Measurements from ENCODE around the gene FLNB.
A peak's percentile ranks its signal among the peaks of the same experiment; 100 is the strongest.

The FLNB gene

DNA sequence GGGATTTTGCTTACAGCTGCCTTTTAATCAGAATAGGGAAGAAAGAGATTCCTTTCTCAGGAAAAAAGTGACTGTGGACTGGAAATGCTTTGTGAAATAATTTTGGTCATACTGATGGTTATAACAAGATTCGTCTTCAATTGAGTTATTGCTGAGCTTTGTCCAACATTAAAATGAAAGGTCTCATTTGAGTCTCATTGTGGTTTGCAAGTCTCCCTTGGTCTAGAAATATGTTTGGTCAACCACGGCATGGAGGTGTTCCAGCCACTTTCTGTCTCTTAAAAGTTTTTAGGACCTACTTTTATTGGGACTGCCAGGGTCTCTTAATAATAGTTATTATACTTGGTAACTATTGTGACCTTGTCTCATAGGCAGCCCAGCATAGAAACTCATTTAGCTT lies 15.3 kb downstream of the FLNB start:
- TF ChIP-seq, protein P1, sequence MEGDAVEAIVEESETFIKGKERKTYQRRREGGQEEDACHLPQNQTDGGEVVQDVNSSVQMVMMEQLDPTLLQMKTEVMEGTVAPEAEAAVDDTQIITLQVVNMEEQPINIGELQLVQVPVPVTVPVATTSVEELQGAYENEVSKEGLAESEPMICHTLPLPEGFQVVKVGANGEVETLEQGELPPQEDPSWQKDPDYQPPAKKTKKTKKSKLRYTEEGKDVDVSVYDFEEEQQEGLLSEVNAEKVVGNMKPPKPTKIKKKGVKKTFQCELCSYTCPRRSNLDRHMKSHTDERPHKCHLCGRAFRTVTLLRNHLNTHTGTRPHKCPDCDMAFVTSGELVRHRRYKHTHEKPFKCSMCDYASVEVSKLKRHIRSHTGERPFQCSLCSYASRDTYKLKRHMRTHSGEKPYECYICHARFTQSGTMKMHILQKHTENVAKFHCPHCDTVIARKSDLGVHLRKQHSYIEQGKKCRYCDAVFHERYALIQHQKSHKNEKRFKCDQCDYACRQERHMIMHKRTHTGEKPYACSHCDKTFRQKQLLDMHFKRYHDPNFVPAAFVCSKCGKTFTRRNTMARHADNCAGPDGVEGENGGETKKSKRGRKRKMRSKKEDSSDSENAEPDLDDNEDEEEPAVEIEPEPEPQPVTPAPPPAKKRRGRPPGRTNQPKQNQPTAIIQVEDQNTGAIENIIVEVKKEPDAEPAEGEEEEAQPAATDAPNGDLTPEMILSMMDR (conservative IDR thresholded peaks at IDR 0.05; ENCODE audit: low read depth, low read length) = no peak
- H3K4me3 ChIP-seq (ENCODE audit: low read depth, low read length) = no peak overlapping the region
- no peak for DNase-seq (ENCODE audit: low read depth)

DNA sequence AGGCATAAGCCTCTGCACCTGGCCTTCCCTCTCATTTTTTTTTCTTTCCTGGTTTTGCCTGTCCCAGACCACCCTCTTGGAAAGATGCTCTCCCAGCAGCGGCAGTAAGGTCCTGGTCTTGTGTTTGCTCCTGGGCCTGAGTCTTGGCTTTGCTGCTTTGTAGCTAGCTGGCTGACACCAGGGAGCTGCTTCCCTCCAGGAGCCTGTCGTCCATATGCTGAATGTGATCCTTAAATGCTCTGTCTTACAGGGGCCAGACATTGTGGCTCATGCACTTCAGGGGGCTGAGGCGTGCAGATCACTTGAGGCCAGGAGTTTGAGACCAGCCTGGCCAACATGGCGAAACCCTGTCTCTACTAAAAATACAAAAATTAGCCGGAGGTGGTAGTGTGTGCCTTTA lies 17.2 kb downstream of the FLNB start:
- no peak overlapping the region for H3K4me3 ChIP-seq (ENCODE audit: low read depth, low read length)
- TF ChIP-seq, protein P1 (conservative IDR thresholded peaks at IDR 0.05; ENCODE audit: low read depth, low read length) = no peak
- DNase-seq (ENCODE audit: low read depth) = no peak

DNA sequence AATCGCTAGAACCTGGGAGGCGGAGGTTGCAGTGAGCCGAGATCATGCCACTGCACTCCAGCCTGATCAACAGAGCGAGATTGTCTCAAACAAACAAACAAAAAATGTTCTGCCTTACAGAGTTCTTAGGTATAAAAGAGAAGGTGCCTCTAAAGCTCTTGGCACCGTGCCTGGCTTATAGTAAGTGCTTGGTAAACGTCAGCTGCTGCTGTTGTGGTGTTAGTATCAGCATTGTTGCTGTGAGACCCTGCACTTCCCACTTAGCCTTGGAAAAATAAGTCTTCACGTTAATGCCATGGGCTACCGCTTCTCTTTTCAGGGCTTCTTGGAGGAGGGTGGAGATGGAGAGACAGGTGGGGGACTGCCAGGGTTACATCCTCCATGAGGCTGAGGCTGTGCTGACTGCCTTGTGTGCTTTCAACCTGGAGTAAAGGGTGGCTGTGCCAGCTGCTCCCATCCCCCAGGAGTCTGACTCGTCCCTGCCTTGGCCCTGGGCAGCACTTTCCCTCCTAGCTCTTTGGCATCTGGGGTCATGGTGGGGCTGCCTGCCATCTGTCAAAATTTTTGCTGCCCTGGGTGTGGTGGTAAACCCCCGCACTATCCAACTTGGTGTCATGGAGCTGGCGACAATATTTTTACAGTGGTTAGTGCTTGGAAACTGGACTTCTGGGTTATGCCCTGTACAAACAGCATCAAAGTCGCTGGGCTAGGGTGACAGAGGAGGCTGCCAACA lies 17.8 kb downstream of the FLNB start:
- H3K4me3 ChIP-seq (ENCODE audit: low read depth, low read length) = no peak overlapping the region
- peak; percentile 82 for DNase-seq (ENCODE audit: low read depth)
- TF ChIP-seq, protein P1 (conservative IDR thresholded peaks at IDR 0.05; ENCODE audit: low read depth, low read length) = no peak

DNA sequence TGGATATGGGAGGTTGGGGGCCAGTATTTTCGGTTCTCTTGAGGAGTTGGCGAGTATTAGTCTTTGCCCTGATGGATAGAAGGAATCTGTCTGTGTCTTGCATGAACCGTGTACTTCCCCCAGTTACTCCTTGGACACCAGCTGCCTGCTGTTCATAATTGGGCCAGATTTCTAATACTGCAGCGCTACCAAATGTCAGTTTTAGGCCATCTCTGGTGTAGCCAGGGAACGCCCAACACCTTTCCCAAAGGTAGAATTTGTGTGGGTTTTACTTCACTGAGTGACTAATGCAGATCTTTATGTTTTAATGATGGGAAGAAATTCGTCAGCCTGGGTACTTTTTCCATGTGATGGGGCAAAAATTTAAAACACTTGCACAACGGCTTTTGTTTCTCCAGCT lies 18.4 kb downstream of the FLNB start:
- H3K4me3 ChIP-seq (ENCODE audit: low read depth, low read length) = no peak overlapping the region
- no peak for DNase-seq (ENCODE audit: low read depth)
- TF ChIP-seq, protein P1 (conservative IDR thresholded peaks at IDR 0.05; ENCODE audit: low read depth, low read length) = no peak

DNA sequence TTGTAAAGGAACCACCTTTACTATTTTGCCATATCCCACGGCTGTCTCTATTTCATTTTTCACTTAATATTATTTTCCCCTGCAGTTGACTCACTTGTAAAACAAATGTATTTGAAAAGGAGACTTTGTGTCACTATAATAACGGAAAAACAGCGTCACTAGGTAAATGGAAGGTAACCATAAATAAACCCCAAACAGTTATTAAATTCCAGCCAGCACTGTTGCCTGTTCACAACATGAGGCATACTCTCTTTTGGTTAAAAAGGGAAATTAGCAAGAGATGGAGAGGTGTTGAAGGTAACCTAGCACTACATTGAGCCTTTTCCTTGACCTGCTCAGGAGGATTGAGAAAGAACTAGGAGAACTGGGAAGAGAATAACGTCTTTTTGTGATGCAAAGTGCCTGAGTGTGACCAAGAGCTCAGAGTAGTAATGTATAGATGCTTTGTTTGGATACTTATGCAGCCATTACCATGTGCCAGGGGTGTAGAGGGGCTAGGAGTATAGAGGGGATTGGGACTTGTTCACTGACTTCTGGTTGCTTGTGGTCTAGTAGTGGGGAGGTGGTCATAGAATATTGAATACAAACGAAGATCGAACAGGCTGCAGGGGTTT lies 19.6 kb downstream of the FLNB start:
- TF ChIP-seq, protein P1 (conservative IDR thresholded peaks at IDR 0.05; ENCODE audit: low read depth, low read length) = no peak
- no peak for DNase-seq (ENCODE audit: low read depth)
- H3K4me3 ChIP-seq (ENCODE audit: low read depth, low read length) = no peak overlapping the region

DNA sequence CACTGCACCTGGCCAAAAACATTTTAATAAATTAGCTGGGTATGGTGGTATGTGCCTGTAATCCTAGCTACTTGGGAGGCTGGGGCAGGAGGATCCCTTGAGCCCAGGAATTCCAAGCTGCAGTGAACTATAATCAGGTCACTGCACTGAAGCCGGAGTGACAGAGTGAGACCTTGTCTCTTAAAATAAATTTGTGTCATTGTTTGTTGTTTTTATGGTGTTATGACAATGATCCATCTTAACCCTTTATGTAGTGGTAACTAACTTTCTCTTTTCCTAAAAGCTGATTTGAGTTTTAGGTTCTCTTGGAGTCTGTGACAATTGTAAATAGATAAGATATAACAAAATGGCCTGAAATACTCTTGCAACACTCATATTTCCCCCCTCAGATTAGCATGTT lies 20.7 kb downstream of the FLNB start:
- no peak overlapping the region for H3K4me3 ChIP-seq (ENCODE audit: low read depth, low read length)
- DNase-seq (ENCODE audit: low read depth) = no peak
- TF ChIP-seq, protein P1 (conservative IDR thresholded peaks at IDR 0.05; ENCODE audit: low read depth, low read length) = no peak

All from choroid plexus epithelial cell (primary cell).